Keratinocyte (primary cell): ENCODE data around the gene SMIM7. TPM values are rescaled to one million over a fixed set of nuclear protein-coding genes. Genes with fewer than 3 reads are reported as not detected.

Experiments used
- DNase-seq: peaks from one replicate; pipeline ENCODE4 v3.0.0-alpha.2; 2011; ENCODE audit warnings: low read depth, missing footprints, low spot score
- FAIRE-seq: peaks from 2 replicates; lab custom pipeline; 2011; peaks lifted over from hg19 to GRCh38; lab: Jason Lieb, UNC
- H2AFZ ChIP-seq: 2 replicates; pipeline ENCODE4 v1.6.0; 2012; ENCODE audit warnings: low read length, control low read depth, inconsistent platforms; ENCODE audit not compliant: control insufficient read depth
- H3K27ac ChIP-seq: 2 replicates; pipeline ENCODE4 v1.5.1; 2011; ENCODE audit warnings: low read length; ENCODE audit not compliant: control insufficient read depth, insufficient read depth
- H3K27me3 ChIP-seq: 3 replicates; pipeline ENCODE4 v1.6.0; 2011; ENCODE audit warnings: low read length; ENCODE audit not compliant: control insufficient read depth, insufficient read depth; ENCODE audit errors: extremely low read depth
- H3K36me3 ChIP-seq, 2 experiments: 2 replicates in 1 of 2; 3 replicates in 1 of 2; pipeline ENCODE4 v1.5.1; 2011; ENCODE audit warnings: low read length in 2 of 2, mild to moderate bottlenecking in 1 of 2; ENCODE audit not compliant: control insufficient read depth in 2 of 2, insufficient read depth in 2 of 2; ENCODE audit errors: extremely low read depth in 1 of 2
- H3K4me1 ChIP-seq: 3 replicates; pipeline ENCODE4 v1.5.1; 2011; ENCODE audit warnings: low read length; ENCODE audit not compliant: control insufficient read depth, insufficient read depth; ENCODE audit errors: extremely low read depth
- H3K4me2 ChIP-seq: 3 replicates; pipeline ENCODE4 v1.6.0; 2011; ENCODE audit warnings: low read depth, low read length; ENCODE audit not compliant: control insufficient read depth, insufficient read depth; ENCODE audit errors: extremely low read depth
- H3K4me3 ChIP-seq, 3 experiments: fragments of 200-600 bp in 1 of 3; sonication (generic) in 1 of 3; 2 replicates in 2 of 3; 3 replicates in 1 of 3; pipeline ENCODE4 v1.5.1; 2011 to 2016; ENCODE audit warnings: low read length in 3 of 3, mild to moderate bottlenecking in 3 of 3, control low read depth in 2 of 3, inconsistent platforms in 1 of 3, low read depth in 1 of 3, mixed read lengths in 1 of 3, mixed run types in 1 of 3, moderate library complexity in 1 of 3; ENCODE audit not compliant: control insufficient read depth in 2 of 3, insufficient read depth in 2 of 3; ENCODE audit errors: extremely low read depth in 1 of 3
- H3K79me2 ChIP-seq: 2 replicates; pipeline ENCODE4 v1.6.0; 2012; ENCODE audit warnings: low read length; ENCODE audit not compliant: control insufficient read depth, insufficient read depth
- H3K9ac ChIP-seq: 3 replicates; pipeline ENCODE4 v1.6.0; 2011; ENCODE audit warnings: low read length; ENCODE audit not compliant: control insufficient read depth, insufficient read depth; ENCODE audit errors: extremely low read depth
- H3K9me1 ChIP-seq: 3 replicates; pipeline ENCODE4 v1.6.0; 2011; ENCODE audit warnings: low read length; ENCODE audit not compliant: control insufficient read depth, insufficient read depth; ENCODE audit errors: extremely low read depth
- H3K9me3 ChIP-seq: 2 replicates; pipeline ENCODE4 v1.5.1; 2012; ENCODE audit warnings: low read depth, low read length; ENCODE audit not compliant: control insufficient read depth
- H4K20me1 ChIP-seq: 3 replicates; pipeline ENCODE4 v1.6.0; 2011; ENCODE audit warnings: low read length; ENCODE audit not compliant: control insufficient read depth, insufficient read depth; ENCODE audit errors: extremely low read depth
- CTCF ChIP-seq, 3 experiments: IDR thresholded peaks in 1 of 3; conservative IDR thresholded peaks in 1 of 3; optimal IDR thresholded peaks in 1 of 3; 2 replicates in 2 of 3; 3 replicates in 1 of 3; pipeline versions ENCODE3 to v1.5.1; 2011; ENCODE audit warnings: low read length in 3 of 3, mild to moderate bottlenecking in 3 of 3, moderate library complexity in 2 of 3, control low read depth in 1 of 3, inconsistent platforms in 1 of 3; ENCODE audit not compliant: insufficient read depth in 2 of 3; ENCODE audit errors: extremely low read depth in 1 of 3
- EZH2 ChIP-seq: IDR thresholded peaks from one replicate; pipeline ENCODE4 v1.6.1; 2012; ENCODE audit warnings: inconsistent platforms, mild to moderate bottlenecking, low read length, moderate library complexity
- dilution Hi-C: fragments of 300-500 bp; cut with MboI; formaldehyde crosslinking; loops from one replicate; pipeline ENCODE4 v1.7.0; 2020; ENCODE audit warnings: low sequenced_read_pairs; ENCODE audit not compliant: extremely low pct_ligation_motif_present
- polyA plus RNA-seq, 5 experiments: library from polyadenylated mRNA; depleted of rRNA in 3 of 5; stranded (reverse) in 3 of 5; stranded (forward) in 1 of 5; unstranded in 1 of 5; fragments of >200 nt; gene quantifications; 1 replicate in 1 of 5; 2 replicates in 3 of 5; 3 replicates in 1 of 5; pipeline versions ENCODE4 v1.2.1 to v1.2.3, GENCODE V29; 2011 to 2012; ENCODE audit warnings: missing spikeins in 2 of 5, low read depth in 1 of 5, low replicate concordance in 1 of 5

SMIM7 gene
- polyA plus RNA-seq, 1 donor (not counting 4 experiments of a cell fraction or from before 2014, with no cell fraction given), result 79.1 TPM

GRCh38 chr19:16640951-16641350 is 19.0 kb downstream of the SMIM7 start:
- FAIRE-seq, result no peak

GRCh38 chr19:16638666-16639065 is 21.3 kb downstream of the SMIM7 start:
- Histone ChIP-seq H3K9me1 (no peaks in the 10 kb centered on the region), H3K4me1 (no peaks in the 10 kb centered on the region), H3K79me2 (peaks cover 55% of the 10 kb centered on the region), H3K27ac (no peak overlapping the region), H4K20me1 (no peaks in the 10 kb centered on the region), H3K9me3 (no peaks in the 10 kb centered on the region), H3K27me3 (no peaks in the 10 kb centered on the region), H3K4me3 (no peak overlapping the region), H3K9ac (no peak overlapping the region), H3K4me2 (no peak overlapping the region), H2AFZ (no peak overlapping the region), H3K36me3 (peaks cover 28 to 31% of the 10 kb centered on the region in 2 experiments)
- FAIRE-seq (no peak), DNase-seq (no peak)
- dilution Hi-C loops, result no loop called here
- TF ChIP-seq EZH2 (no peak), CTCF (optimal IDR thresholded peaks at IDR 0.05 in 1 of 3, IDR thresholded peaks at IDR 0.05 in 1 of 3, conservative IDR thresholded peaks at IDR 0.05 in 1 of 3; ENCODE audit: extremely low read depth in 1 of 3, insufficient read depth in 2 of 3, low read length in 3 of 3) (no peak)

More at GRCh38 chr19:16640951-16641350, 19.0 kb downstream of the SMIM7 start:
- Histone ChIP-seq H3K36me3 (peaks cover 24 to 32% of the 10 kb centered on the region in 2 experiments), H4K20me1 (no peaks in the 10 kb centered on the region), H3K4me1 (no peaks in the 10 kb centered on the region), H3K9me3 (no peaks in the 10 kb centered on the region), H3K9ac (no peak overlapping the region), H3K27ac (no peak overlapping the region), H3K9me1 (no peaks in the 10 kb centered on the region), H3K79me2 (peaks cover 57% of the 10 kb centered on the region), H3K27me3 (no peaks in the 10 kb centered on the region), H3K4me3 (no peak overlapping the region), H3K4me2 (no peak overlapping the region), H2AFZ (no peak overlapping the region)
- dilution Hi-C loops, result no loop called here
- DNase-seq, result no peak
- TF ChIP-seq EZH2 (no peak), CTCF (optimal IDR thresholded peaks at IDR 0.05 in 1 of 3, IDR thresholded peaks at IDR 0.05 in 1 of 3, conservative IDR thresholded peaks at IDR 0.05 in 1 of 3; ENCODE audit: extremely low read depth in 1 of 3, insufficient read depth in 2 of 3, low read length in 3 of 3) (no peak)
